RCC 7860 (cell line): ENCODE data around the gene GSTCD.
A peak's percentile ranks its signal among the peaks of the same experiment; 100 is the strongest.
"Not testable (repeated sequence)": the region's sequence is repeated elsewhere in the genome, so short reads cannot be mapped to it uniquely, and the experiment has no call there.

Source experiments
- DNase-seq: peaks from one replicate; pipeline ENCODE4 v3.0.0-alpha.2; 2015; ENCODE audit warnings: low spot score
- FAIRE-seq: peaks from 2 replicates; lab custom pipeline; 2012; peaks lifted over from hg19 to GRCh38; lab: Jason Lieb, UNC

Gene GSTCD

GRCh38 chr4:105708181-105709080, at the start of gene GSTCD, which contains the start of gene INTS12:
GSTCD (plus strand) TSS chr4:105708784; CDS start chr4:105717614, 8,830 bp downstream.
INTS12 (minus strand) TSS chr4:105708689; CDS start chr4:105700005, 8,684 bp downstream.
- peak; percentile 27 for FAIRE-seq
- peak; percentile 75 for DNase-seq

DNA sequence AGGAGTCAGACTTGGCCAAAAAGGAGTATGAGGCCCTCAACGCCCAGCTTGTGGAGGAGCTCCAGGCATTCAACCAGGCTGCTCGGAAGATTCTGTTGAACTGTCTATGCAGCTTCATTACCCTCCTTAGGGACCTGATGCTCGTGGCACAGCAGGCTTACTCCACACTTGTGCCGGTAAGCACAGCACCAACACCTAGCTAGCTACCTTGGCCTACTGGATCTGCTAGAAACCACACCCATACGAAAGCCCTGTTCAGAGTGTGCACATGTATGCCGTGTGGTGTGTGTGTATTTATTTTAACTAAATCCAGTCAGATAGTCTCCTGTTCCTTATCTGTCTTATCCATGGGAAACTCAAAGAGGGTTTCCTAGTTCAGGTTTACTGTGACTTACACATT, 49.4 kb upstream of the GSTCD start:
- no peak for FAIRE-seq
- no peak for DNase-seq

- no peak for FAIRE-seq
- DNase-seq: no peak
Observed at GRCh38 chr4:105661028-105661427, 47.6 kb upstream of the GSTCD start.

GRCh38 chr4:105662935-105663675, 45.5 kb upstream of the GSTCD start:
- DNase-seq: no peak
- FAIRE-seq: no peak

GRCh38 chr4:105666693-105667092, 41.9 kb upstream of the GSTCD start:
- FAIRE-seq (no peak), DNase-seq (peak; percentile 13)

GRCh38 chr4:105670684-105671083, 37.9 kb upstream of the GSTCD start:
- DNase-seq (no peak), FAIRE-seq (no peak)

DNA sequence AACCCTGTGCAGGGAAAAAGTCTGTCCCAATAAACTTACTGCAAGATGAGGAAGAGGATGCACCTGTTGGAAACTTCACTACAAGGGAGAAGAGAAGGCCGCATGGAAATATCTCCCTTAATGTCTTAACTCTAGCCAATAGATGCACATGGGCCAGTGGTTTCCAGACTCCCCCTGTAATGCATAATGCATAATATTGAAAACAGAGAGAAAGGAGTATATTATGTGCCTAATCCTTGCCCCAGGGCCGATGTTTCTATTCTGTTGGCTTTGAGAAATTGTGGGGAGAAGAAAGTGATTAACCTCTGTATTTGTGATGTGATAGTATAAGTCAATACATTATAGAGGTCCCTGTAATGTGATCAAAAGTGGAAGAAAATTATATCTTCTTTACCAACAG, 37.3 kb upstream of the GSTCD start:
- DNase-seq (no peak), FAIRE-seq (no peak)

DNA sequence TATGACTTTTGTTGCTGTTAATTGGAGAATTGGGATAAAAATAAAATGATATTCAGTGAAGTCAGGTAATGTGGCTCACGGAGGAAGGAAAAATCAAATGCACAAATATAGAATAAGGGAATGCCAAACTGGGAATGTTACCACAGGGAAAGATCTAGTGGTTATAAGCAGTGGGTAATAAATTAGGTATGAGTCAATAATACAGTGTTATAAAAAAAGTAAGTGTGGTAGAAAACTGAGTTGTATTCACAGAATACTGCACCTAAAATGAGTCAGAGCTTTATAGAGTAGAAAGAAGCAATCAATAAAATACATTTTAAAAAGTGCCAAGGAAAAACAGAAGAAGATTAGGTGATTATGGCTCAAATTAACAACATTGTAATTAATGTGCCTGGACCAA, 34.6 kb upstream of the GSTCD start:
- no peak for FAIRE-seq

GRCh38 chr4:105677709-105678108, 30.9 kb upstream of the GSTCD start:
- FAIRE-seq: no peak

More for the DNA sequence above, 34.6 kb upstream of the GSTCD start:
- DNase-seq: no peak

GRCh38 chr4:105679186-105679585, 29.4 kb upstream of the GSTCD start:
- no peak for FAIRE-seq

More at GRCh38 chr4:105677709-105678108, 30.9 kb upstream of the GSTCD start:
- no peak for DNase-seq

GRCh38 chr4:105683038-105683437, 25.5 kb upstream of the GSTCD start:
- DNase-seq: no peak
- no peak for FAIRE-seq

More at GRCh38 chr4:105679186-105679585, 29.4 kb upstream of the GSTCD start:
- no peak for DNase-seq

DNA sequence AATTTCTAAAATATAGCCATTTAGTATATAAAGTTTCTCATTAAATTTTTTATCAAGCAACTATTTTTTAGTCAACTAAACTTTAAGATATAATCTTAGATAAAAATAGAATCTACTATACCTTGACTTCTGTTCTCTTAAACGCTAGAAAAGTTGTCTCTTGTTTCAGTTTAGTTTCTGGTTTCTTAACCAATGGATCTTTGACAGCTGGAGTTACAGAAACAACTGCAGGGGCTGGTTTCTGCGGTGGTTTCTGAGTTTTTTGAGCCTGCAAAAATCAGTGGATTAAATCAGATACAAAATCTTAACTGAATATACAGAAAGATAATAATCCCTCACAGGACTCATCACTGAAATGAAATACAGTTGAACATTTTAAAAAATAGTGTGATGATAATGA, 22.0 kb upstream of the GSTCD start:
- FAIRE-seq (no peak), DNase-seq (no peak)

DNA sequence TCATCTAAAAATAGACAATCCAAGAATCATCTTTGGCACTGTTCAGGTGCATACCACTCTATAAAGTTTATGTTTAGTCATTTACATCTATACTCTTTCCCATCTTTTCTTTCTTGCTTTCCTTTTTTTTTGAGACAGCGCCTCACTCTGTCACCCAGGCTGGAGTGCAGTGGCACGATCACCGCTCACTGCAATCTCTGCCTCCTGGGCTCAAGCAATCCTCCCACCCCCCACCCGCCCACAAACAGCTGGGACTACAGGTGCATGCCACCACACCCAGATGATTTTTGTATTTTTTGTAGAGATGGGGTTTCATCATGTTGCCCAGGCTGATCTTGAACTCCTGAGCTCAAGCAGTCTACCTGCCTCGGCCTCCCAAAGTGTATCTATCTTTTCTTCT, 13.8 kb upstream of the GSTCD start:
- DNase-seq, FAIRE-seq: not testable (repeated sequence)

GRCh38 chr4:105695832-105696231, 12.8 kb upstream of the GSTCD start:
- not testable (repeated sequence) for FAIRE-seq

DNA sequence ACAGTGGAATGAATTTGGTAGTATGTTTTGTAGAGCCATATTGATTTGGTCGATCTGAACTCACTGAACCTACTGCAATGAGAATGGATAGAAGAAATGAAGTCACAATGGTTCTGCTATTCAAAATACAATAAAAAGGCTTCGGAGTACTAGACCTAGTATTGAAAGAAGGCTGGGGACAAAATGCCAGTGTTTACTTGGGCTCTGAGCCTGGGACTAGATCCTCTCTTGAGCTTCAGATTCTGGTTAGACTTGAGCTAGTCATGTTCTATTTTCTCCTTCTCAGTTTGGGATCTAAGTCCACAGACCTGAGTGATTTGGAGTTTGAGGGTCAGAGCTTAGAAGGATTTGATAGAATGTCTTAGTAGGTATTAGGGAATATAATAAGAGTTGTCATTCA, 10.0 kb upstream of the GSTCD start:
- DNase-seq (no peak), FAIRE-seq (no peak)

More at GRCh38 chr4:105695832-105696231, 12.8 kb upstream of the GSTCD start:
- not testable (repeated sequence) for DNase-seq

DNA sequence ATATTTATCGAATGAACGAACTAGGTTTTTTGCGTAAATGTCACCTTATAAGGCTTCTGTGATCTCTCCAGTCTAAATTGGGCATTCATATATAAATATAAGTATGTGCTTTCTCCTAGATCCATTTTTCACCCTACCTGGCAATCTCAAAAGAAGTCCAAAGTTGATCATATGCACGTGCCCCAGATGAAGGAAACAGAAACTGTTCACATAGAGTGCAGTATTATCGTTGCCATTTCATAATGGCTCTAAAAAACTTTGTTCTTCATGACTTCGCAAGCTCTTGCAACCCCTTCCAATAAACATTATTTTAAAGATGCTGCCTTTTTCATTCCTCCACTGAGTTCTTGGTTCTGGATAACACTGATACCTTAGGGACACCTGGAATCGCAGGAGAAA, 803 bp upstream of the GSTCD start:
- no peak for FAIRE-seq
- DNase-seq: no peak

- DNase-seq (no peak), FAIRE-seq (no peak)
Observed at GRCh38 chr4:105709081-105709450, 482 bp downstream of the GSTCD start.

DNA sequence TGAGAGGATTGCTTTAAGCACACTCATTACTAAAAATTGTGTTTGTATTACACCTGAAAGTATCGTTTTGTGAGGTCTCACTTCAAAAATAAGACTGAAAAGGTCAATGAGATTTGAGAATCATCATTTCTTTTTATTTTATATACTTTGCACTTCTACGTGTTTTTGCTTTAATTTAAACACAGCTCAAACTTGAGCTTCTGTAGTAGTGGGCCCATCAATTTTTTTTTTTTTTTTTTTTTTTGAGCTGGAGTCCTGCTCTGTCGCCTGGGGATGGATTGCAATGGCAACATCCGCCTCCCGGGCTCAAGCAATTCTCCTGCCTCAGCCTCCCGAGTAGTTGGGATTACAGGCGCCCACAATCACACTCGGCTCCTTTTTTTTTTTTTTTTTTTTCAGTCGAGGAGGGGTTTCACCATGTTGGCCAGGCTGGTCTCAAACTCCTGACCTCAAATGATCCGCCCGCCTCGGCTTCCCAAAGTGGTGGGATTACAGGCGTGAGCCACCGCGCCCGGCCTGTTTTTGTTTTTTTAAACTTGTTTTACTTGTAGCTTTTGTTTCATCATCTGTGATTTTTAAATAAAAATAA, 1.5 kb downstream of the GSTCD start:
- FAIRE-seq (no peak), DNase-seq (no peak)

DNA sequence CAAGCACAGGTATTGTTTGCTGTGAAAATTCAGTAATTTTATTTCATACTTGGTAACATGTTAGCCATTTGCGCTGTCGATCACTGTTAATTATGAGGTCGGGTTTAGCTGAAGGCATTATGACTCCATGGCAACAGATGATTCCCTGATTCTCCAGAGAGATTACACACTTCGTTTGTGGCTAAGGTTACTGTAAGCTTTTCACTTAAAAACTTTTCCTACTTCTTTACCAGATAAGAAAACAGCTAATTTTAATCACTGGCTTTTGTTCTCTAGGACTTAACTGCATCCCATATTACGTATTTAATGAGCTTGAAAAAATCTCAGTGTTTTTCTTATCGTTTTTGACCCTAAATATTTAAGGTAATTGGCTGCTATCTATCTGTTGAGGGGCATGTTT, 2.1 kb downstream of the GSTCD start:
- FAIRE-seq: peak; percentile 49

DNA sequence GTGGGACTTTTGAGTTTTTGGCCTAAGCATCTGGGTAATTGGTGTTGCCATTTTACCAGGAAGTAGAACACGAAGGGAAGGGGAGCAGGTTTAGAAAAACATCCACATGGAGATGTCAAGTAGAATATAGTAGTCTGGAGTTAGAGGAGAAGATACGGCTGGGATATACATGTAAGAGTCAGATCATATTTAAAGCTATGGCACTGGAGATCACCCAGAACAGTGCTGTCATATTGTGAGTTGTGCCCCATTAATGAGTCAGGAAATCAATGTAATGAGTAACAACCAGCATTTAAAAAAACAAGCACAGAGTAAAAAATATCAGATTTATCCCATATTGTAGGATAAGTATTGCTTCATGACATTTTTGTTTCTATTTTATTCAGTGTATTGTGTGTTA, 4.2 kb downstream of the GSTCD start:
- peak; percentile 21 for FAIRE-seq
- no peak for DNase-seq

More for the DNA sequence above, 2.1 kb downstream of the GSTCD start:
- peak; percentile 52 for DNase-seq

- FAIRE-seq (peak; percentile 78), DNase-seq (peak; percentile 17)
Observed at GRCh38 chr4:105714071-105714521, 5.5 kb downstream of the GSTCD start.
